ENCODE measurements around the gene TET1. TPM values are rescaled to one million over a fixed set of nuclear protein-coding genes. Genes with fewer than 3 reads are reported as not detected.

TET1 gene
- total and polyA plus RNA-seq, 2 of the 13 experiments (the other 11 are each of a cell fraction or from before 2014, with no cell fraction given): 6.9 to 7.3 TPM

- TF ChIP-seq ZNF687 (CRISPR knock-in tag; IDR thresholded peaks at IDR 0.05) (peak; percentile 81), ZNF33B (CRISPR knock-in tag; IDR thresholded peaks at IDR 0.05) (peak; percentile 53; the same call in 1 of the 2 replicates), ERF (CRISPR knock-in tag; IDR thresholded peaks at IDR 0.05) (peak; percentile 73; the same call in 1 of the 2 replicates), ZNF251 (CRISPR knock-in tag; IDR thresholded peaks at IDR 0.05) (no peak), ZNF30 (CRISPR knock-in tag; IDR thresholded peaks at IDR 0.05) (no peak), GPN1 (CRISPR knock-in tag; IDR thresholded peaks at IDR 0.05; ENCODE audit: borderline replicate concordance) (no peak), CHD4 (IDR thresholded peaks at IDR 0.05; ENCODE audit: borderline replicate concordance, low read length) (0 out of 2 replicates have a peak, but pooled peaks have one; percentile 9), ZNF615 (CRISPR knock-in tag; IDR thresholded peaks at IDR 0.05; ENCODE audit: borderline replicate concordance) (no peak), POLR2AphosphoS5 (IDR thresholded peaks at IDR 0.05; ENCODE audit: low read depth, low read length) (peak; percentile 91), ZNF441 (CRISPR knock-in tag; IDR thresholded peaks at IDR 0.05; ENCODE audit: borderline replicate concordance) (no peak), TERF1 (CRISPR knock-in tag; IDR thresholded peaks at IDR 0.05) (no peak), CBX2 (IDR thresholded peaks at IDR 0.05; ENCODE audit: low read depth, low read length) (no peak), CBX2 (CRISPR knock-in tag; IDR thresholded peaks at IDR 0.05; ENCODE audit: low read depth) (no peak), CERS6 (CRISPR knock-in tag; IDR thresholded peaks at IDR 0.05) (no peak), ZNF10 (CRISPR knock-in tag; IDR thresholded peaks at IDR 0.05; ENCODE audit: borderline replicate concordance, low read depth) (no peak), FOXP4 (CRISPR knock-in tag; IDR thresholded peaks at IDR 0.05) (no peak; the same call in 1 of the 2 replicates), ZXDC (CRISPR knock-in tag; IDR thresholded peaks at IDR 0.05) (no peak)
Measured at GRCh38 chr10:68560186-68560942, at the start of gene TET1 (continued).

Data from HepG2 (cell line).